Cardiac muscle cell (in vitro differentiated cells and primary cell): ENCODE measurements around the gene RPL7A. TPM values are rescaled to one million over a fixed set of nuclear protein-coding genes. Genes with fewer than 3 reads are reported as not detected.
A peak's percentile ranks its signal among the peaks of the same experiment; 100 is the strongest.

Experiments
- DNase-seq, 2 donors: peaks; one replicate each; pipeline versions ENCODE4 v3.0.0 to v3.0.0-alpha.2; 2010 to 2017; ENCODE audit warnings: low read depth in 1 of 2, low spot score in 1 of 2
- H3K27ac ChIP-seq: fragments of 200-600 bp; sonication (generic); 2 replicates; pipeline ENCODE4 v1.5.1; 2016
- H3K27me3 ChIP-seq: fragments of 200-600 bp; sonication (generic); 2 replicates; pipeline ENCODE4 v1.6.0; 2016; ENCODE audit warnings: control low read depth
- H3K36me3 ChIP-seq: fragments of 200-600 bp; sonication (generic); 2 replicates; pipeline ENCODE4 v1.5.1; 2016; ENCODE audit warnings: control low read depth
- H3K4me1 ChIP-seq: fragments of 200-600 bp; sonication (generic); 2 replicates; pipeline ENCODE4 v1.8.1; 2017; ENCODE audit warnings: low read depth, mild to moderate bottlenecking, mixed run types
- H3K4me3 ChIP-seq: fragments of 200-600 bp; sonication (generic); 2 replicates; pipeline ENCODE4 v1.5.1; 2016; ENCODE audit warnings: mild to moderate bottlenecking
- H3K9me3 ChIP-seq: fragments of 200-600 bp; sonication (generic); 2 replicates; pipeline ENCODE4 v1.5.1; 2017; ENCODE audit warnings: low read depth, mild to moderate bottlenecking, control low read depth
- polyA plus RNA-seq: library from polyadenylated mRNA; unstranded; fragments of >200 nt; fragmentation: Nextera tagmentation; extraction: Ambion mirVana; gene quantifications from 2 replicates; pipeline ENCODE4 v1.2.1, GENCODE V29; 2016
- total RNA-seq: library from RNA; depleted of rRNA; stranded (reverse); fragments of >200 nt; gene quantifications from 2 replicates; pipeline ENCODE4 v1.2.3, GENCODE V29; 2016
- TF ChIP-seq, protein P1 (sequence below): IDR thresholded peaks from 2 replicates; pipeline ENCODE4 v1.5.1; 2012; ENCODE audit warnings: low read depth, mild to moderate bottlenecking, low read length

Gene RPL7A
- total and polyA plus RNA-seq, 2 experiments from 2014 or later, result 404 to 2,233 TPM

- Histone ChIP-seq H3K9me3 (no peaks in the 10 kb centered on the region), H3K36me3 (peaks cover 36% of the 10 kb centered on the region), H3K4me3 (peak overlapping the region; percentile 100), H3K4me1 (peaks cover 3% of the 10 kb centered on the region), H3K27ac (peak overlapping the region; percentile 99), H3K27me3 (no peaks in the 10 kb centered on the region)
- TF ChIP-seq, protein P1, sequence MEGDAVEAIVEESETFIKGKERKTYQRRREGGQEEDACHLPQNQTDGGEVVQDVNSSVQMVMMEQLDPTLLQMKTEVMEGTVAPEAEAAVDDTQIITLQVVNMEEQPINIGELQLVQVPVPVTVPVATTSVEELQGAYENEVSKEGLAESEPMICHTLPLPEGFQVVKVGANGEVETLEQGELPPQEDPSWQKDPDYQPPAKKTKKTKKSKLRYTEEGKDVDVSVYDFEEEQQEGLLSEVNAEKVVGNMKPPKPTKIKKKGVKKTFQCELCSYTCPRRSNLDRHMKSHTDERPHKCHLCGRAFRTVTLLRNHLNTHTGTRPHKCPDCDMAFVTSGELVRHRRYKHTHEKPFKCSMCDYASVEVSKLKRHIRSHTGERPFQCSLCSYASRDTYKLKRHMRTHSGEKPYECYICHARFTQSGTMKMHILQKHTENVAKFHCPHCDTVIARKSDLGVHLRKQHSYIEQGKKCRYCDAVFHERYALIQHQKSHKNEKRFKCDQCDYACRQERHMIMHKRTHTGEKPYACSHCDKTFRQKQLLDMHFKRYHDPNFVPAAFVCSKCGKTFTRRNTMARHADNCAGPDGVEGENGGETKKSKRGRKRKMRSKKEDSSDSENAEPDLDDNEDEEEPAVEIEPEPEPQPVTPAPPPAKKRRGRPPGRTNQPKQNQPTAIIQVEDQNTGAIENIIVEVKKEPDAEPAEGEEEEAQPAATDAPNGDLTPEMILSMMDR, result no peak
- DNase-seq, result no peak
These were observed 1.8 kb upstream of the RPL7A start for GRCh38 chr9:133346021-133346785.

DNA sequence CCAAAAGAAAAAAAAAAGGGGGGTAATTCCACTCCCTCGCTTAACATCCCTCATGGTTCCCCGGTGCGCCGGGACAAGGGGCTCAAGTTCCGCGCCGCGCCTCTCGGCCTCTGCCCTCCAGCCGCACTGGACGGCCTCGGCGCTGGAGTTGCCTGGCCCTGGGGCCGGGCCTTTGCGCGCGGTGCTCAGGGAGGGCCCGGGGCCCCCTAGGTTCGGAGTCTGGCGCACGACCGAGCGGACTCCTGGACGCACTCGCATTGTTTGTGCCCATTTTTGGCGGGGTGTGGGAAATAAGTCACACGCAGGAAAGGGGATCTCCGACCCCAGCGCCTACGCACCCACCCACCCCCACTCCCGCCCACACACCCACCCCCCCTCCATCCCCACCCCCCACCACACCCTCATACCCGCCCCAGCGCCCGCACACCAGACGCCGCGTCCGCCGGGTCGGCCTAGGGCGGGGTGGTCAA lies 468 bp upstream of the RPL7A start:
- DNase-seq, result peak in 1 of 2 donors; percentile 65
- H3K9me3 ChIP-seq, result no peaks in the 10 kb centered on the region
- H3K4me3 ChIP-seq, result peak overlapping the region; percentile 100
- H3K4me1 ChIP-seq, result peaks cover 3% of the 10 kb centered on the region
- peak overlapping the region; percentile 99 for H3K27ac ChIP-seq
- peaks cover 50% of the 10 kb centered on the region for H3K36me3 ChIP-seq
- TF ChIP-seq, protein P1, result no peak
- no peaks in the 10 kb centered on the region for H3K27me3 ChIP-seq

DNA sequence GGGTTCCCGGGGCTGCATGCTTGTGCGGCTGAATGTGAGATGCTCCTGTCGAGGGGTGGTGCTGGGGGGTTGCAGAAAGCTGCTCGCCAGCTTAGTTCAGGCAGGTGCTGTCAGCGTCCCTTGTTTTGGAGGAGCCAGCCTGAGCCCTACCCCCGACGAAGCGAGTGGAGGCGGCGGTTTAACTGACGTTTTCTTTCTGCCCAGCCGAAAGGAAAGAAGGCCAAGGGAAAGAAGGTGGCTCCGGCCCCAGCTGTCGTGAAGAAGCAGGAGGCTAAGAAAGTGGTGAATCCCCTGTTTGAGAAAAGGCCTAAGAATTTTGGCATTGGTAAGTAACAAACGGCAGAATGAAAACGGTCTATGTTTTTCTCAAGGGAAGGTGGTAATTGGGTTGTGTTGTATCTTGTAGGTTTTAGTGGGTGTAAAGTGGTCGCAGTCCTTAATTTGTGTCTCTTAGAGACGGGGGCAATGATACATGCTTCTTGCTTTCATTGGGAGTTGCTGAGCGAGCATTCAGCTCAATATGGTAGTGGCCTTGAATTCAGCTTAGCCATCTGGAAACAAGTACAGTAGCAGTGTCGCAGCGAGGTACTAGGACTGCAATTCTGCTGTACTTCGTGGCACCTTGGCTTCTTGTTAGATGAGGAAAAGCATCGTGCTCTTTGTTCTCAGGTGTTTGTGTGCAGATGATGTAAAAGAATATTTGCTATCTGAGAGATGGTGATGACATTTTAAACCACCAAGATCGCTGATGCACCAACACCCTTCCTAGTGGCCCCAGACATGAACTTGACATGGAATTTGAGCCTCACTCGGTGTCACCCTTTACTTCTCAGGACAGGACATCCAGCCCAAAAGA lies 928 bp downstream of the RPL7A start:
- Histone ChIP-seq H3K4me3 (peak overlapping the region; percentile 100), H3K27ac (peak overlapping the region; percentile 99), H3K4me1 (peaks cover 3% of the 10 kb centered on the region), H3K27me3 (no peaks in the 10 kb centered on the region), H3K36me3 (peaks cover 54% of the 10 kb centered on the region), H3K9me3 (no peaks in the 10 kb centered on the region)
- no peak for DNase-seq
- TF ChIP-seq, protein P1, result no peak

GRCh38 chr9:133349965-133350616 lies 2.1 kb downstream of the RPL7A start:
- DNase-seq, result no peak
- H3K27ac ChIP-seq, result peak overlapping the region; percentile 99
- H3K4me1 ChIP-seq, result peaks cover 4% of the 10 kb centered on the region
- no peaks in the 10 kb centered on the region for H3K27me3 ChIP-seq
- peaks cover 47% of the 10 kb centered on the region for H3K36me3 ChIP-seq
- no peaks in the 10 kb centered on the region for H3K9me3 ChIP-seq
- H3K4me3 ChIP-seq, result no peak overlapping the region
- TF ChIP-seq, protein P1, result no peak

- Histone ChIP-seq H3K9me3 (no peaks in the 10 kb centered on the region), H3K4me1 (peaks cover 8% of the 10 kb centered on the region), H3K4me3 (no peak overlapping the region), H3K36me3 (peaks cover 44% of the 10 kb centered on the region), H3K27me3 (no peaks in the 10 kb centered on the region), H3K27ac (peak overlapping the region; percentile 42)
- TF ChIP-seq, protein P1, result no peak
- no peak for DNase-seq
These were observed 3.5 kb downstream of the RPL7A start for GRCh38 chr9:133351526-133351907.
